Loucy (cell line): ENCODE data around the gene BPIFB4.

ENCODE experiments used
- CTCF ChIP-seq: fragments of 200-600 bp; sonication (generic); conservative IDR thresholded peaks from 2 replicates; pipeline ENCODE4 v1.5.1; 2014; ENCODE audit warnings: mild to moderate bottlenecking, antibody characterized with exemption, low read length
- EZH2phosphoT487 ChIP-seq: fragments of 200-600 bp; IDR thresholded peaks from 2 replicates; pipeline ENCODE4 v1.6.1; 2018; ENCODE audit warnings: antibody characterized with exemption, mild to moderate bottlenecking, moderate library complexity, borderline replicate concordance

- TF ChIP-seq CTCF (no peak), EZH2phosphoT487 (no peak)
These were observed 46.5 kb downstream of the BPIFB4 start for GRCh38 chr20:33125983-33126382.
